ENCODE results near the gene FAAP20.

The FAAP20 gene

DNA sequence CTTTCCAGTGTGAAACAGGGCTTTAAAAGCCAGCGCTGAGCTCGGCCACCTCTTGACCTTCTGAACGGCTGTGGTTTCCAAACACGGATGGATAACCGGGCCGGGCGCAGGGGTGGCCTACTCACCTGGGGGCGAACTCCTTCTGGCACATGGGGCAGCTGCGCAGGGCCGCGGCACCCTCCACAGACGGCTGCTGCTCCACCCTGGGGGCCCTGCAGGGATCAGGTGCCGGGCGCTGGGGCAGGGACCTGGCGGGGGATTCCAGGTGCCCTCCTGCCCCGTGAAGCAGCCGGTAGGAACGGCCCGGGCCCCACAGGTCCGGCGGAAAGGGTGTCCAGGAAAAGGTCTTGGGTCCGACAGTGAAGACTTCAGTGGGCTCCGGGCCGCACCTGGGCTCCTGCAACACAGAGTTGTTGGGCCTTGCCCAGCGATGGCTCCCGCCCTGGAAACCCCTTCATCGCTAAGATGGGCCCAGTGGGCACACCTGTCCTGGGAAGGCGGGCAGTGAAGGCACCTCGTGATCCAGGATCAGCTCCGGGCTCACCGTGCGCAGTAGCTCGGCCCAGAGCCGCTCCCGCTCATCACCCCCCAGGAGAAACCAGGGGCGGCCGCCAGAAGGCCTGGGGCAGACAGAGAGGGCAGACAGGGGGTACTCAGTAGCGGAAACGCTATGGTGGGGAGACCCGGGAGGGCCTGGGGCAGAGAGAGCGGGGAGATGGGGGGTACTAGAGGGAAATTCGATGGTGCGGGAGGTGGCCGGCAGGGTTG is 874 bp downstream of the FAAP20 start:
- no peak for FAIRE-seq

DNA sequence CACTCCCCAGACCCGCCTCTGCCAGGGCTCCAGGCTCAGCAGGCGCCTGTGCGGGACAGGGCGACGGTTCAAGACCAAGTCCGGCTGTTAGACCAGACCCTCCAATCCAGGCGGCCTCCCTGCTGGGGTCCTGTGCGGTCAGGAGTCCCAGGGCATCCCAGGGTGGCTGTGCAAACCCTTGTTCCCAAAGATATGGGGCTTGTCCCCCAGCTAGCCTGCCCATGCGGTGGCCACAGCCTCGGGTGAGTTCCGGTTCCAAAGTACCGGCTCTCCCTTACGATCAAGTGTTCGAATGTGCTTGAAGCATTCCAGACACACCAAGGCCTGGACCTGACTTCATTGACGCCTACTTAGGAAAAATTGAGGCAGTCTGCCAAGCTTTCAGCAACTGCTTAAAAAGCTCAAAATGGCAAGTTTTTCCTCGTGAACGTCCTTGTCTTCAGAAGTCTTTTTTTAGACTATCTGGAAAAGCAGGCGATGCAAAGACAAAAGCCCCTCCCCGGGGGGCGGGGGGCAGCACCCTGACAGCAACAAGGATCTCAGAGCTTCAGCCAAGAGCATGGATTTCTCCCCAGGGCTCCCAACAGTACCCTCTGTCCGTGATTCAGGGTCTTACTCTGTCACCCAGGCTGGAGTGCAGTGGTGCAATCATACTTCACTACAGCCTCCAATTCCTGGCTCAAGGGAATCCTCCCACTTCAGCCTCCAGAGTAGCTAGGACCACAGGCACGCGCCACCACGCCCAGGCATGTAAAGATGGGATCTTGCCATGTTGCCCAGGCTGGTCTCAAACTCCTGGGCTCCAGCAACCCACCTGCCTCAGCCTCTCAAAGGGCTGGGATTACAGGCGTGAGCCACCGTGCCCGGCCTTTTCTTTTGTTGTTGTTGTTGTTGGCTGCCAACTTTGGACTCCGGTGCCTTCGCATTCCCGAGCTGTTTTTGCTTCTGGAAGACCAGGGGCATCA is 2.3 kb downstream of the FAAP20 start:
- FAIRE-seq: no peak

DNA sequence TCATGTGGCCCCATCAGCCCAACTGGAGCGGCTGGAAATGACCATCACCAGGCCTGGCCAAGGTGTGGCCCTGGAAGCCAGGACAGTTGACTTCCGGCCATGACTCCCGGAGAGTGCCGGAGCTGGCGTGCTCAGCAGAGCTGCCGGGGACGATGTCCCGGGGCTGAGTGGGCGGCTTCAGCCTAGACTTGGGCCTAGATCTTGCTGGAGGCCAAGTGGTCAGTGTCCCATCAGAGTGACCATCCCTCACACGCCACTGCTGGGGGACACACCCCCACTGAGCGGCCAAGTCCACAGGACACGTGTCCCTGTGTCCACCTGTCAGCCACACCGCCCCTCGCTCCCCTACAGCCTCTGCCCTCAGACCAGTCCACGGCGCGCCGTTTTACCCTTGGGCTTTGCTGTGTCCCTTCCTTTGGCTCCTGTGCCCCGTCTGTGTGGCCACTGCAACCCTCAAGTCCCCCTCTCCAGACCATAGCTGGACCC is 4.0 kb downstream of the FAAP20 start:
- FAIRE-seq: no peak

DNA sequence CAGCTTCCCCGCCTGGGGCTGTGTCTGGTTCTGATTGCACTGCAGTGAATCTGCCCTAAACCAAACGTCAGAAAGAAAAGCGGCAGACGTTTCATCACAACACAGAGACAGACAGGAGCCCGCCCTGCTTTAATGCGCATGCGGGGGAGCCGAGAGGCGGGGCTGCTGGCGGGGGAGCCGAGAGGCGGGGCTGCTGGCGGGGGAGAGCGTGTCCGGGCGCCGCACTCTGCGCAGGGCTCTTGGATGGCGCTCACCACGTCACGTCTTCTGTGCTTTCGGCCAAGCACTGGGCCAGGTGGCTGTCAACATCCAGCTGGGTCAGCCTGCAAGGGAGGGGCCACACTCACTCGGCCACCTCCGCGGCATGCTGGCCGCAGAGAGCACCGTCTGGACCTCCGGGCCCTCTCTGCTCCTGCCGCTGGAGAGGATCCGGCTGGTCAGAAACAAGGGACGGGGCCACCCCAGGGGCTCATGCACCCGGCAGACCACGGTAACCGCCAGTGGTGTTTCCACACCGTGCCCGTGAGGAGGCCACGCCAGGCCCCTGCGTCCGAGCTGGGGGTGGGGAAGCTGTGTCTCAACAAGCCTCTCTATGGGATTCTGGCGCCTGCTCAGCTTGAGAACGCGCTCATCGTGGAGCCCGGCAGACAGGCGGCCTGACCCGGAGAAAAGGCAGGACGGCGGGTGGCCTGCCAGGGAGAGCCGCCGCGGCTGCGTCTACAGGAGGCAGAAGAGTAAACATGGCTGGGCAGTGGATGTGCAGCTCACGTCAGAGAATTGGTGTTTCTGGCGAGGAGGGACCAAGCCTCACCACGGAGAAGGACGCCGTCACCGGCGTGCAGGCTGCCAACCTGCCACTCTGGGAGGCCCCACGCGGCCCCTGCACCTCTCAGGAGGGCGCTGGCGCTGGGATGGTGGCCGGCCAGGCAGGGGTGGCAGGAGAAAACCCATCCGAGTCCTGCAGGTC is 4.8 kb downstream of the FAAP20 start:
- peak; percentile 85 for FAIRE-seq

DNA sequence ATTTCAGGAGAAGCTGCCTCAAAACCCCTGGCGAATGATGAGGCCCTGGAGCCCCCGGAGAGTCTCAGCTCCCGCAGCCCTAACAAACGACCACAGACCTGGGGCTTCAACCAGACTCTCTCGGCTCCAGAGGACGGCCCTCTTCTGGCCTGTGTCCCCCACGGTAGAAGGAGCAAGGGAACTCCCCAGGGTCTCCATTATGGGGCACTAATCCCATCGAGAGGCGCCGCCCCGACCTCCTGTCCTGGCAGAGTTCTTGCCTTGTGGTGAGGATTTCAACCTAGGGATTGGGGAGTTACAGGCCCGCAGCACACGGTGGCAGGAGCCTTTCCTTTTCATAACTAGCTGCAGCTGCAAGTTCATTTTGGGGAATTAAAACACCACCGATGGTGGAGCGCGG is 6.2 kb downstream of the FAAP20 start:
- FAIRE-seq: no peak

DNA sequence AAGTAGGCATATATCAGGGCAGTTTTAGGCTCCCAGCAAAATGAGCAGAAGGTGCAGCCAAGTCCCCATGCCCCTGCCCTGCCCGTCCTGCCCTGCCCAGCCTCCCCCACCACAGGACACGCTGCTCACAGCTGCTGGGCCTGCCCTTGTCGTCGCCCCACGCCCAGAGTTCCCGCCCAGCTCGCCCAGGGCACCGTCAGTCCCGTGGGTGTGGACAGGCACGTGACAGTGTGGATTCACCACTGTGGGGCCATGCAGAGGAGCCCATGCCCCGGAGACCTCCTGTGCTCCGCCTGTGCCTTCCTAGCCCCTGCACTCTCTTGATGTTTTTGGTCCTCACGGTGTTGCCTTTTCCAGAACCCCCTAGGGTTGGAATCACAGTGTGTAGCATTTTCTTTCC is 7.0 kb downstream of the FAAP20 start:
- FAIRE-seq: no peak

DNA sequence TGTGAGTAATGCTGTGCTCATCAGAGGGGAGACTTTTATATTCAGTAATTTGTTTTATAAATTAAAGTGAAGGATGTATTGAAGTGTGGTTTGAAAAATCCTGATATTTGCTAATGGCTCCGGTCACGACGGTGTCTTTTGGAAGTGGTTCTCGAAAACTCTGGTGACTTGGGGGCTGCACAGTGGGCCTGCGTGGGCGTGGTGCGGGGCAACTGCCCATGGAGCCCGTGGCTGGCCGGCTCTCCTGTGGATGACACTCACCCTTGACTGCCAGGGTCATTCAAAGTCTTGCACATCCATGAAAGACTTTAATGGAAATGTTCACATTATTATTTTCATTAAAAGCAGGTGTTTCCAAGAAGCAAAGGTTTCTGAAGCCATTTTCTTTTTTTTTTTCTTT is 7.7 kb downstream of the FAAP20 start:
- no peak for FAIRE-seq

DNA sequence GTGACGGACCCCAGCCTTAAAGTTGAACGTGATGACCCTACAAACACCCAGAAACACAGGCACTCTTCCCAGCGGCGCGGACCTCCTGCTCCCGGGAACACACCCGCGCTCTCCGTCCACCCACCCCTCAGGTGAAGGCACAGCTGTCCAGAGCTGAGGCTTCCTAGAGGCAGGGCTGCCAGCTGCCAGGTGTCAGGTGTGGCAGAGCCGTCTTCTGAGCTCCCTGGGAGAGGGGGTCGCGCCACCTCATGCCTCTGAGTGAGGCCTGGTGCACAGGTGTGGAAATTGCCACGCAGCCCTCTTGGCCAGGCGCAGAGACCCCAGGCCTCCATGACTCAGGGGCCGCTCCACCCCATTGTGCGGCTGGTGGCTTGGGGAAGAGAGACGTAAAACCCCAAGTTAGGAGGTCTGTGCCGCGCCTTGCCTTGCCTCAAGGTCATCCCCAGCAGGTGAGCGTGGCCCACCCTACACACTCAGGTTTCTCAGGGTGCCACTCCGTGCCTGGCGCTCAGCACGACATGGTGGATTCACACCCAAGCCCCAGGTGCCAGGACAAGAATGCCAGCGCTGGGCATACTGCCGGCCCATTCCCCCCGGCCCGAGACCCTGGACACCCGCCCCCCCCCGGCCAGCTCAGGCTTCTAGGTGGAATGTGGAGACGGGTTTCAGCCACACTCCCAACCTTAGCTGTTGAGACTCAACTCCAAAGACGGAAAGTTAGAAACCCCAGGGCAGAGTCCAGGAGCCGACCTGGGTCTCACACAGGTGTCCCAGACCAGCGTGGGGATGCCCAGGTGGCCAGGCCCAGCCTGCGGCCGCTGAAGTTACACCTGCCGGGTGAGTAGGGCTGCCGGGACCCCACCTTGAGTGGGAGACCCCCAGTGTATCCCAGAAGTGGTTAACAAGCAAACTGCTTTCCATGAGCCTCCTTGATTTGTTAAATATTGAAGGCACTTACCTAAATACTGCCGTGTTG is 8.4 kb downstream of the FAAP20 start:
- no peak for FAIRE-seq

DNA sequence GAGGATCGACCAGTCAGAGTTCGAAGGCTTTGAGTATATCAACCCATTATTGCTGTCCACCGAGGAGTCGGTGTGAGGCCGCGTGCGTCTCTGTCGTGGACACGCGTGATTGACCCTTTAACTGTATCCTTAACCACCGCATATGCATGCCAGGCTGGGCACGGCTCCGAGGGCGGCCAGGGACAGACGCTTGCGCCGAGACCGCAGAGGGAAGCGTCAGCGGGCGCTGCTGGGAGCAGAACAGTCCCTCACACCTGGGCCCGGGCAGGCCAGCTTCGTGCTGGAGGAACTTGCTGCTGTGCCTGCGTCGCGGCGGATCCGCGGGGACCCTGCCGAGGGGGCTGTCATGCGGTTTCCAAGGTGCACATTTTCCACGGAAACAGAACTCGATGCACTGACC is 9.6 kb downstream of the FAAP20 start:
- FAIRE-seq: no peak

DNA sequence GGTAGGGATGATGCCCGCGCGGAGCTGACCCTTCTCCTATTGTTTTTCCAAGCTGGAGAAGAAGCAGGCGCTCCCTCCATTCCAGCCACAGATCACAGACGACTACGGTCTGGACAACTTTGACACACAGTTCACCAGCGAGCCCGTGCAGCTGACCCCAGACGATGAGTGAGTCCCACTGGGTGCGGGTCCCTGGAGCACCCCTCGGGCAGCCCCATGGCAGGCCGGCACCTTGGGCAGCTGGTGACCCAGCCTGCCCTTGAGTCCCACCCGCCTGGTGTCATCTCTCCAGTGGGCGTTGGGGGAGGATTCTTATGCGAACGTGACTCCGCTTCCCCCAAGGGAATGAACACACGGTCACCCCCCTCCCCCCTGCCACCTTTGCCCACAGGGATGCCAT is 10.0 kb downstream of the FAAP20 start:
- no peak for FAIRE-seq

DNA sequence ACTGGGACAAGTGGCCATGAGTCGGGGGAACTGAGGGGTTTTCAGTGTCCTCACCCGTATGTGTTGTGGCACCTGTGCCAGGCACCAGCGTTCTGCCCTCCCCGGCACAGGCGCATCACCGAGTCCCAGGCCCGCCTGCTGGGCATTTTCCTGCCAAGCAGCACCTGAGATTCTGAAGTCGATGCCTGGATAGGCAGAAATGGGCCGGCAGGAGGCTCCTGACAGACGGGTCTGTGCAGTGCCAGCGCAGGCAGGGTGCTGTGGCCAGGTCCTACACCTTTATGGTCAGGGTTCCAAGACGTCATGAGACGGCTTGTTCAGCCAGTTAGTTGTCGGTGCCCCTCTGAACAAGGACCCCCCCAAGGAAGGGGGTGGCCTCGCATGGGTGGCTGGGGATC is 10.6 kb downstream of the FAAP20 start:
- no peak for FAIRE-seq

DNA sequence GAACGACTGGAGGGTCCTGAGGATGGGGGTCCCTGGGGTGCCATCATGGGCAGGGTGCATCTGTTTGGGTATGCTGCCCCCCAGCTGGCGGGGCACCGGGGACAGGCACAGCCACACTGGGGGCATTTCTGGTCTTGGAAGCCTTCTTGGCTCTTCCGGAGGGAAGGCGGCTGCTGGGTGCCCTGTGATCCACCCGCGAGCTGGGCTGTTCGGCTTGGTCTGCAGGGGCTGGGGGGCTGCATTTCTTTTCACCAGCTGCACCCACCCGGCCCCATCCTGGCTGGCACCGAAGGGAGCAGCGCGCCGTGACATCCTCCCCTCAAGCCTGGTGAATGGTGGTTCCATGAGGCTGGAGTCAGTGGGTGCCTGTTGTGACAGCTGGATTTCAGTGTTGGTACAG is 12.2 kb downstream of the FAAP20 start:
- no peak for FAIRE-seq

DNA sequence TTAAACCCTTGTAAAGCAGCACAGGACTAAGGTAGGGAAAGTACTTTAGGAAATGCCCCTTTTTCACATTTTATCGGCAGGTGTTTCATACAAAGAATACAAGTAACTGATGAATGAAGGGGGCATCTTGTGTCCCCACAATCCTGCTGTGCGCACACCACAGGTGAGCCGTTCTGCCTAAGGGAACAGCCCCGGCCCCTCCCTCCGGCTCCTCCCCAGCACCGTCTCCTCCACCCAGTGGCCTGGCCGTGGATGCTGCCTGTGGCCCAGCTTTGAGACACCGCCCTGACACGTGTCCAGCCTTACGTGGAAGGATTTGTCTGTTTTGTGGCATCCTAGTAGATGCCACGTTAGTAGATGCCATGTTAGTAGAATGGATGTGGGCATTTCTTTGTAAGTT is 12.8 kb downstream of the FAAP20 start:
- FAIRE-seq: no peak

DNA sequence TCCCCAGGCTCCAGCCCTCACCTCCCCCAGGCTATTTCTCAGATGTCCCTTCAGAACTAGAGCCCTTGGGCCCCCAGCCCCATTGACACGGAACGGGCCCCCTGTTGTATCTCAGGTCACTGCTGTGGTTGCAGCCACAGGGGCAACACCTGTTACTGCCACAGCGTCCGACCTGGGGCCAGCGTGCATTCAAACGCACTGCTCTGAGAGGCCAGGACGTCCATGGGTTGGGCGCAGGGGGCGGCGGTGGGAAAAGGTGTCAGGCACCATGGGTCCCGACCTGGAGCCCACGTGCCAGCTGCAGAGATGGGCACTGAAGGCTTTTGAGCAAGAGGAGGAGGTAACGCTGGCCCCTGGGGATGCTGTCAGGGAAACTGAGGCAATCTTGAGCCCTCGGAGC is 13.3 kb downstream of the FAAP20 start:
- no peak for FAIRE-seq

DNA sequence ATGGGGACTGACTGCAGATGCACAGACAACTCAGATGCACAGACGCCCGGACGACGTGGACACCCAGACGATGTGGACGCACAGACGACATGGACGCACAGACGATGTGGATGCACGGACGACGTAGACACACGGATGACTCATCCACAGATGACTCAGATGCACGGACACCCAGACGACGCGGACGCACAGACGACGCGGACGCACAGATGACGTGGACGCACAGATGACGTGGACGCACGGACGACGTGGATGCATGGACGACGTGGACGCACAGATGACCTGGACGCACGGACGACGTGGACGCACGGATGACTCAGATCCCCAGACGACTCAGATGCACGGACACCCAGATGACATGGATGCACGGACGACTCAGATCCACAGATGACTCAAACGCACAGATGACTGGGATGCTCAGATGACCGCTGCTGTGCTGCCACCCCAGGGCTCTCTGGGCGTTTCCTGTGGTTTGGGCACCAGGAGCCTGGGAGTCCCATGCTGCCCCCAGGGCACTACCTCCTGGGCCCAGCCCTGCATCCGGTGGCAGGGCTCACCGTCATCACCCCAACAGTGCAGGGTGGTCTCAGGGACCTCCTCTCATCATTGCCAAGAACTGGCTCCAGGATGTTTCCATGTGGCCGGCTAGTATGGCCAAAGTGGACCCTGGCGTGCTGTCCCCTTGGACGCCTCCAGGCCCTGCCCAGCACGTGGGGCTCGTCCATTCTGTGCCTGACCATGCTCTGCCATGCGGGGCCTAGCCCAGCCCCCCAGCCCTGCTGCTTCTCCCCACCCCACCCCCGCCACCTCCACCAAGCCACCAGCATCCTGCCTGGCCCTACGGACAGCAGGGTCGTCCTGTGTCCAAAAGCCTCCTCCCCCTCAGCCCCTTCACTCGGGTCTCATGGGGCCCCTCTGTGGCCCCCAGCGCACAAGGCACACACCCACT is 14.0 kb downstream of the FAAP20 start:
- no peak for FAIRE-seq

DNA sequence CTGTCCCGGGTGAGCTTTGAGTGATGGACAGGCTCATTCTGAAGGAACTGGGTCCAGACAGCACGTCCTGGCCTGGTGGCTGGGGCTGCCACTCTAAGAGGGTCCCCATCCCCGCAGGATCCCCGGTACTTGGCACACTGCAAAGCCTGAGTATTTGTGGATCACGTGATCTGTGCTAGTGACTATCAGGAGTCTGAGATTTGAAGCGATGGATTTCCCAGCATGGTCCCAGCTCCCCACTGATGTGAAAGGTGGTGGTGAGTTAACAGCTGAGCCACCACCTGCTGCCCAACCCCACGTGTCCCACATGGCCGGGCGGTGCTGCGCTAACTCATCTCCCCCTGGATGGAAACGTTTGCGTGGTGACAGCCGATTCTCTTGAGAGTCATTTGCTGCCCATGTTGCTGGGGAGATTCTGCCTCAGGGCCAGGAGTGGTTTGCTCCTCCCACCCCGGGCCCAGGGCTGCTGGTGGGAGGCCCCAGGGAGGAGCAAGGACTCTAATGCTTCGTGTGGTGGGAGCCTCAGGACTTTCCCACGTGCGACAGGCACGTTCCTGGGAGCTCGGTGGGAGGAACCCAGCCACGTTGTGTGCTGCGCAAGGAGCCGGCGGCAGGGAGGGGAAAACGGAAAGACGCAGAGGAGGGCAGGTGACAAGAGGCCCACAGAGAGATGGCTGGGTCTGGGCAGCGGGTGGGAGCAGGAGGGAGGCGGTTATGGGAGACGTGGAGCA is 15.1 kb downstream of the FAAP20 start:
- FAIRE-seq: no peak

DNA sequence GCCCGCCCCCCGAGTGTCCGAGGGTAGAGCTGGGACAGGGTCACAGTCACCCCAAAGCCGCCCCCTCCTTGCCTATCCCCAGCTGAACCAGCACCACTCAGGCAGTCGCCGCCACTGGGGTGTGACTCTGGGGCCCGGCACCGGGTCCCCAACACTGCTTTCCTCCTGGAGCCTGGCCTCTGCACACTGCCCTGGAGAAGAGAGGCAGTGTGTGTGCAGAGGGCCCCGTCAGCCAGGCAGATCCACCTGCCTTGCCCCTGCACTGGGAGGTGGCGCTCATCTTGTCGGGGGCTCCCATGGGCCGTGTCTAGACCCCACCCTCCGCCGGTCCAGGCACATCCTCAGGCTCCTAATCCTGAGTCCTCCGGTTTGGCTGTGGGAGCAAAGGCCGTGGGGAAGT is 15.7 kb downstream of the FAAP20 start:
- FAIRE-seq: no peak

DNA sequence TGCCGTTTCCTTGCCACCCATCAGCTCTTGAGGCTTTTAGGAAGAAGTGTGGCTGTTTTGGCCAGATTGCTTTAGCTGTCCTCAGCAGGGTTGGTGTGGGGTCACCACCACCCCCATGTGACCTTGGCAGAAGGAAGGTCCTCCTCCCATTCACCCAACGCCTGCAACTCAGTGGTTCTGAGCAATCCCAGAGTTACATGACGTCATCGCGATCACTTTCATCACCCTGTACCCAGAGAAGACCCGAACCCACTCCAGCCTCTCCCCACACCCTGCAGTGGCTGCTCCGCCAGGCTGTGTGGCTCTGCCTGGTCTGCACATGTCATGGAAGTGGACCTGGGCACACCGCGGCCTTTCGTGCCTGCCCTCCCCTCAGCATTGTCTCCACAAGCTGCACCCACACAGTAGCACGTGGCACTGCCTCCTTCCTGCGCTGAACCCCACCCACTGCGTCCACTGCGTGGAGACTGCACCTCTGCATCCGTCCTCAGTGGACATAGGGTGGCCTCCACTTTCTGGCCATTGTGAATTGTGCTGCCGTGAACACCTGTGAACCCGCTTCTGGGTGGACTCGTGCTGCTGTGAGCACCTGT is 16.5 kb downstream of the FAAP20 start:
- FAIRE-seq: no peak

DNA sequence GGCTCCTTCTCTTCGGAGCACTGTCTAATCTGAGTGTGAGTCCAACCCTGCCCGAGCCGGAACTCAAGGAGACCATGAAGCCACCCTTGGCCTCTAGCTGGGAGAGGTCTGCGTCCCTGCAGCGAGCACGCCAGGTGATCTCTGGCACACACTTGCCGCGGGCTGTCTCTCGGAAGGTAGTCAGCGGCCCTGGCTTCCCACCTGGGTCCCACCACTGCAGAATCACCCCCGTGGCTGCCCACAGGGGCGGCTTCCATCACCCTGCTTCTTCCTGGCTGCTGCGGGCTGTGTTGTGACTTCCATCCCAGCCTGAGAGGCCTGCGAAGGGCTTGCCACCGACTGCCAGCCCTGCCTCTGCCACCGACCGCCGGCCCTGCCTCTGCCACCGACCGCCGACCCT is 17.0 kb downstream of the FAAP20 start:
- FAIRE-seq: no peak
